ENCODE data around the gene PPP2R2C.

DNA sequence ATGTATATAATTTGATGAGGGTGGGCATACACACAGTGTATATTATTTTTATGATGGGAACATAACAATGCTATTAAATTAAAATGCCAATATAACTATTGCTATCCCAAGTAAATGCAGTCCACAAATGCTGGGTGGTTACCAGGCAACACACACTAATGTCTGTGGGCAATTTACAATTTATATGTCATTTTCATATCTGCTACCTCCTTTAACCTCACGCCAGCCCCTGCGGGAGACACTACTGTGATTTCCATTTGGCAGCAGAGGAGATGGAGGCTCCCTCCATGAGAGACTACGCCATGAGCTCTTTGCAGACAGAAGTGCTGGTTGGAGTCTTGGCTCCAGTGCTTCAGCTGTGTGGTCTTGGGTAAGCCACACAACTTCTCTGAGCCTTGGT, 87.9 kb downstream of the PPP2R2C start:
- TF ChIP-seq, protein P1, sequence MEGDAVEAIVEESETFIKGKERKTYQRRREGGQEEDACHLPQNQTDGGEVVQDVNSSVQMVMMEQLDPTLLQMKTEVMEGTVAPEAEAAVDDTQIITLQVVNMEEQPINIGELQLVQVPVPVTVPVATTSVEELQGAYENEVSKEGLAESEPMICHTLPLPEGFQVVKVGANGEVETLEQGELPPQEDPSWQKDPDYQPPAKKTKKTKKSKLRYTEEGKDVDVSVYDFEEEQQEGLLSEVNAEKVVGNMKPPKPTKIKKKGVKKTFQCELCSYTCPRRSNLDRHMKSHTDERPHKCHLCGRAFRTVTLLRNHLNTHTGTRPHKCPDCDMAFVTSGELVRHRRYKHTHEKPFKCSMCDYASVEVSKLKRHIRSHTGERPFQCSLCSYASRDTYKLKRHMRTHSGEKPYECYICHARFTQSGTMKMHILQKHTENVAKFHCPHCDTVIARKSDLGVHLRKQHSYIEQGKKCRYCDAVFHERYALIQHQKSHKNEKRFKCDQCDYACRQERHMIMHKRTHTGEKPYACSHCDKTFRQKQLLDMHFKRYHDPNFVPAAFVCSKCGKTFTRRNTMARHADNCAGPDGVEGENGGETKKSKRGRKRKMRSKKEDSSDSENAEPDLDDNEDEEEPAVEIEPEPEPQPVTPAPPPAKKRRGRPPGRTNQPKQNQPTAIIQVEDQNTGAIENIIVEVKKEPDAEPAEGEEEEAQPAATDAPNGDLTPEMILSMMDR (IDR thresholded peaks at IDR 0.05 in 2 of 3, conservative IDR thresholded peaks at IDR 0.05 in 1 of 3; ENCODE audit: control insufficient read depth in 2 of 3, extremely low read depth in 1 of 3, insufficient read depth in 1 of 3, low read depth in 3 of 3, low read length in 3 of 3): no peak
- TF ChIP-seq EZH2 (IDR thresholded peaks at IDR 0.05; ENCODE audit: borderline replicate concordance, control insufficient read depth, low read depth, low read length) (no peak), POLR2A (IDR thresholded peaks at IDR 0.05; ENCODE audit: low read depth, low read length) (no peak)

Data from GM12878 (cell line).